ENCODE measurements around the gene HDAC4.
"Not testable (repeated sequence)": the region's sequence is repeated elsewhere in the genome, so short reads cannot be mapped to it uniquely, and the experiment has no call there.

The HDAC4 gene

DNA sequence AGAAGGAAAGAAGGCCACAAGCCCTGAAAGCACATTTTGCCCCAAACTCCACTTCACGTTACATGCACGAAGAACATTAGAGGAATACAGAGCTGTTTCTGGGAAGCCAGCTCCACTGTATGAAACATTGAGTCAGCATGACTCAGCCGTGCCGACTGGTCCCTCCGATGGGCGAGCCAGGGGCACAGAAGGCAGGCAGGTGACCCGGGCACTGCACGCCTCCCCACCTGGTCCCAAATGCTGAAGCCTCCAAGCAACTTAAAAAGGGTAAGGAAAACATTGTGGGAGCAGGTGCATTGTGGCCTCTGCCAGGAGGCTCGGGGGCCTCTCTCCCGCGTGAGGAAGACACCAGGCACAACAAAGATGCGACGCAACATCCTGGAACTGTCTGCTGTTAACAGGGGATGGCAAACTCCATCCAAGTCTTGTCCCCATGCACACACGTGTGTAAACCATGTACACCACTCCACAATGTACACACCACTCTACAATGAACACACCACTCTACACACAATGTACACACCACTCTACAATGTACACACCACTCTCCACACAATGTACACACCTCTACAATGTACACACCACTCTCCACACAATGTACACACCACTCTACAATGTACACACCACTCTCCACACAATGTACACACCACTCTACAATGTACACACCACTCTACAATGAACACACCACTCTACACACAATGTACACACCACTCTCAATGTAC, 120.4 kb downstream of the HDAC4 start:
- not testable (repeated sequence) for H3K9me3 ChIP-seq (ENCODE audit: control insufficient read depth, insufficient read depth, low read length); H3K36me3 ChIP-seq (ENCODE audit: insufficient read depth, low read length); H3K4me1 ChIP-seq (ENCODE audit: insufficient read depth, low read length); H3K9ac ChIP-seq (ENCODE audit: low read depth, low read length)

DNA sequence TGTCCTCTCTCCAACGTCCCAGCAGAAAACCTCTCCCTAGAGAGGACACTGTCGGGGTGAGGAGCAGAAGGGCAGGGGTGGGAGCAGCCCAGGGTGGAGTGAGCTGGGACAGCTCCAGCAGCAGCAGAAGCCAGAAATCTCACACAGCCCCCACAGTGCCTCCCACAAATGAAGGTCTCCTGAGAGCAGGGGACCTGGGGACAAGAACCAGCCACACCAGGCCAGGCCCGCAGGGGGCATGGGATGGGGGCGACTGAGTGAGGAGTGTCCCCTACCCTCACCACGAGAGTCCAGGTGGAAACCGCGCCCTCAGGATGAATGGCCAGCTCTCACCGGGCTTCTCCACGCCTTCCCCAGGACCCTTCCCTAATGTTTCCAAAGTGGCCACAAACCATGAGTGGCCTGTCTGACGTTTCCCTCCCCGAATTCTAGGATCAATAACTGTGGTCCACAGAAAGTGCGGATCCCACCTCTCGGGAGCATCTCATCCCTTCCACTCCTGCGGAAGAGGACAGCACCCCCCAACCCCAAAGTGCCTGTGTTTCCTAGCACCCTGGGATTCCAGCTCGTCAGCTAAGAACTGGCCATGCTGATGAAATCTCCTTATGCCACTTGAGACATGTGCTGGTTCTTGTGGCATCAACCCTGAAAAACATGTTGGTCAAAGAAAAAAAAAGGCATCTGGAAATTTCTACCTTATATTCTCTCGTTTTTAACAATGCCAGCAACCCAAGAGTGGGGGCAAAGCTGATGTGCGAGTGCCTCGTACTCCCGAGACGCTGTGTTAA, 121.1 kb downstream of the HDAC4 start:
- H3K4me1 ChIP-seq (ENCODE audit: insufficient read depth, low read length): peaks cover 3% of the 10 kb centered on the region; the same call in 1 of the 2 replicates
- H3K9me3 ChIP-seq (ENCODE audit: control insufficient read depth, insufficient read depth, low read length): no peaks in the 10 kb centered on the region
- no peak overlapping the region for H3K9ac ChIP-seq (ENCODE audit: low read depth, low read length)
- no peaks in the 10 kb centered on the region for H3K36me3 ChIP-seq (ENCODE audit: insufficient read depth, low read length)

DNA sequence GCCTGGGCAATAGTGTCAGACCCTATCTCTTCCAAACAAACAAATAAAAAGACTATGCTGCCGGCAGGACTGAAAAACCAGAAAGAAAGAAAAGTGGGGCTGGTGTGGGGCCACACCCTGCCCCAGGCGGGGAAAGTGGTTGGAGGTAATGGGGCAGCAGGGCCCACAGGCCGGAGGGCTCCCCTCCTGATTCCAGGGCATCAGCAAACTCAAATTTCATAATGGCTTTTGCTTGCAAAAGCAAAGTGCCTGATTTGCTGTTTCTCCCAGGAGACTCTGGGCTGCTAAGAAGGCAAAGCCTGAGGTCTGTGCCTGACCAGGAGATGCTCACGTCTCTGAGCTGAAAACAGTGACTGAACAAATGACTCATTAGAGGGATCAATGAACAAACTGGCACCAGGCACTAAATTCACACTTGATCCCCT, 121.9 kb downstream of the HDAC4 start:
- H3K9ac ChIP-seq (ENCODE audit: low read depth, low read length): no peak overlapping the region
- H3K9me3 ChIP-seq (ENCODE audit: control insufficient read depth, insufficient read depth, low read length): no peaks in the 10 kb centered on the region
- no peaks in the 10 kb centered on the region for H3K36me3 ChIP-seq (ENCODE audit: insufficient read depth, low read length)
- peaks cover 3% of the 10 kb centered on the region; the same call in 1 of the 2 replicates for H3K4me1 ChIP-seq (ENCODE audit: insufficient read depth, low read length)

DNA sequence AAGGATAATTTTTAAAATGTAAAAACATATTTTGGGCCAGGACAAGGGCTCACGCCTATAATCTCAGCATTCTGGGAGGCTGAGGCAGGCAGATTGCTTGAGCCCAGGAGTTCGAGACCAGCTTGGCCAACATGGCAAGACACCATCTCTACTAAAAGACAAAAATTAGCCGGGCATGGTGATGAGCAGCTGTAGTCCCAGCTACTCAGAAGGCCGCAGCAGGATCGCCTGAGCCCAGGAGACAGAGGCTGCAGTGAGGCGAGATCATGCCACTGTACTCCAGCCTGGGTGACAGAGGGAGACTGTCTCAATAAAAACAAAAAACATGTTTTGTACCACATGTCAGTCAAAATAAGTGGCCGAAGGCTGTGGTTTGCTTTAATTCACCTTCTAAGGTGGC, 122.5 kb downstream of the HDAC4 start:
- H3K9ac ChIP-seq (ENCODE audit: low read depth, low read length): no peak overlapping the region
- no peaks in the 10 kb centered on the region for H3K36me3 ChIP-seq (ENCODE audit: insufficient read depth, low read length)
- H3K4me1 ChIP-seq (ENCODE audit: insufficient read depth, low read length): peaks cover 3% of the 10 kb centered on the region; the same call in 1 of the 2 replicates
- no peaks in the 10 kb centered on the region for H3K9me3 ChIP-seq (ENCODE audit: control insufficient read depth, insufficient read depth, low read length)

GRCh38 chr2:239277401-239278085, 123.3 kb downstream of the HDAC4 start:
- Histone ChIP-seq H3K9ac (ENCODE audit: low read depth, low read length) (no peak overlapping the region), H3K36me3 (ENCODE audit: insufficient read depth, low read length) (no peaks in the 10 kb centered on the region), H3K9me3 (ENCODE audit: control insufficient read depth, insufficient read depth, low read length) (no peaks in the 10 kb centered on the region), H3K4me1 (ENCODE audit: insufficient read depth, low read length) (peaks cover 3% of the 10 kb centered on the region; the same call in 1 of the 2 replicates)

DNA sequence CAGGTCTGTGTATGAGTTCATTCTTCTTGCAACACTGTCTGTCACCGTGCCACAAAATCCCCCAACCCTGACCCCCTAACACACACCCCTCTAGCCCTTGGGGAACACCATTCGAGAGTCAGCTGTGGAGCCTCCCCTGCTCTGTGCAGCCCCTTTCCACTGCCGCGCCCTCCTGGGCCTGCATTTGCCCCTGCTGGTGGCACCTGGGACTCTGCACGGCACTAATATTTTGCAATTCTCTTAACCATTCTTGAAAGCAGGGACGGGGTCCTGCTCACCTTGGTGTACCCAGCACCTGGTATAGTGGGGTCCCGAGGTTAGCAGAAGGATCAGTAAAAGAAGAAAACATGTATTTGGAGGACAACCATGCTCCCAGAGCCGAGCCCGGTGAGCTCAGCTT, 124.0 kb downstream of the HDAC4 start:
- H3K9me3 ChIP-seq (ENCODE audit: control insufficient read depth, insufficient read depth, low read length): no peaks in the 10 kb centered on the region
- H3K4me1 ChIP-seq (ENCODE audit: insufficient read depth, low read length): peaks cover 3% of the 10 kb centered on the region; the same call in 1 of the 2 replicates
- H3K36me3 ChIP-seq (ENCODE audit: insufficient read depth, low read length): no peaks in the 10 kb centered on the region
- no peak overlapping the region for H3K9ac ChIP-seq (ENCODE audit: low read depth, low read length)

DNA sequence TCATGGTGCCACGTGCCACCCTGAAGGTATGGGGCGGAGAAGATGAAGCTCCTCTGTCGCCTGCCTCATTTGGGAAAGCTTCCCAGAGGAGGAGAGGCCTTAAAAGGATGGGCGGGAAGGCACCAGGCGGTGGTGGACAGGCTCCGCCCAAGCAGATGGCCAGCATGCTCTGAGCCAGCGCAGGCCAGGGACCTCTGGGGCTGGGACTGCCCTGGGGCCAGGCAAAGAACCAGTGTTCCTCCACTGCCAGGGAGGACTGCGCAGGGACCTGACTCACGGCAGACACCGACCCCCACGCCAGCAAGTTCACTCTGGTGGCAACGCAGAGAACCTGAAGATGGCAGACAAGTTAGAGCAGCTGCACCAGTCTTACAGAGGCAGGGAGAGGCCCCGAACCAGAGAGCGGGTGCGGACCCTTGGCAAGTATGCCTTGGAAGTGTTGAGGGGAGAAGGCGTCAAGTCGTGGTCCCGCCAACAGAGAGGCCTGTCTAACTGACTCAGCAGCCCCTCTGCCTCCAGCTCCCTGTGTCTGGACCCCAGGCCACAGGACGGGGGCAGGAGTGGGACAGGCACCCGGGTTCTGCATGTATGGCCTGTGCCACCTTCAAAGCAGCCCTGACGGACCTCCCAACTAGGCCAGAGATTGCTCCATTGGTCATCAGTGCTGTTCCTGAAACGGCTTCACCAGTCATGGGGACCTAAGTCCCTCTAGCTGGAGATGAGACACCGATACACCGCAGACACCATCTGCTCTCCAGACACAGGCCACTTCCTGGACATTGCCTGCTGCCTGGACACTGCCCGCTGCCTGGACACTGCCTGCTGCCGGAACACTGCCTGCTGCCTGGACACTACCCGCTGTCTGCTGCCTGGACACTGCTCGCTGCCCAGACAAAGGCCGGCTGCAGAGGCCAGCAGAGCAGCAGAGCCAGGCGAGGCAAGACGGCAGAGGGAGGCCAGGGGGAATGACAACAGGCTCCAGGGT, 124.7 kb downstream of the HDAC4 start:
- H3K9me3 ChIP-seq (ENCODE audit: control insufficient read depth, insufficient read depth, low read length): no peaks in the 10 kb centered on the region
- H3K4me1 ChIP-seq (ENCODE audit: insufficient read depth, low read length): peaks cover 3% of the 10 kb centered on the region; the same call in 1 of the 2 replicates
- H3K9ac ChIP-seq (ENCODE audit: low read depth, low read length): no peak overlapping the region
- H3K36me3 ChIP-seq (ENCODE audit: insufficient read depth, low read length): no peaks in the 10 kb centered on the region

GRCh38 chr2:239275044-239275685, 125.7 kb downstream of the HDAC4 start:
- no peak overlapping the region for H3K9ac ChIP-seq (ENCODE audit: low read depth, low read length)
- H3K4me1 ChIP-seq (ENCODE audit: insufficient read depth, low read length): peaks cover 2% of the 10 kb centered on the region; the same call in 1 of the 2 replicates
- no peaks in the 10 kb centered on the region for H3K36me3 ChIP-seq (ENCODE audit: insufficient read depth, low read length)
- no peaks in the 10 kb centered on the region for H3K9me3 ChIP-seq (ENCODE audit: control insufficient read depth, insufficient read depth, low read length)

- Histone ChIP-seq H3K9ac (ENCODE audit: low read depth, low read length) (no peak overlapping the region), H3K36me3 (ENCODE audit: insufficient read depth, low read length) (no peaks in the 10 kb centered on the region)
Observed at GRCh38 chr2:239274391-239275043, 126.3 kb downstream of the HDAC4 start.

DNA sequence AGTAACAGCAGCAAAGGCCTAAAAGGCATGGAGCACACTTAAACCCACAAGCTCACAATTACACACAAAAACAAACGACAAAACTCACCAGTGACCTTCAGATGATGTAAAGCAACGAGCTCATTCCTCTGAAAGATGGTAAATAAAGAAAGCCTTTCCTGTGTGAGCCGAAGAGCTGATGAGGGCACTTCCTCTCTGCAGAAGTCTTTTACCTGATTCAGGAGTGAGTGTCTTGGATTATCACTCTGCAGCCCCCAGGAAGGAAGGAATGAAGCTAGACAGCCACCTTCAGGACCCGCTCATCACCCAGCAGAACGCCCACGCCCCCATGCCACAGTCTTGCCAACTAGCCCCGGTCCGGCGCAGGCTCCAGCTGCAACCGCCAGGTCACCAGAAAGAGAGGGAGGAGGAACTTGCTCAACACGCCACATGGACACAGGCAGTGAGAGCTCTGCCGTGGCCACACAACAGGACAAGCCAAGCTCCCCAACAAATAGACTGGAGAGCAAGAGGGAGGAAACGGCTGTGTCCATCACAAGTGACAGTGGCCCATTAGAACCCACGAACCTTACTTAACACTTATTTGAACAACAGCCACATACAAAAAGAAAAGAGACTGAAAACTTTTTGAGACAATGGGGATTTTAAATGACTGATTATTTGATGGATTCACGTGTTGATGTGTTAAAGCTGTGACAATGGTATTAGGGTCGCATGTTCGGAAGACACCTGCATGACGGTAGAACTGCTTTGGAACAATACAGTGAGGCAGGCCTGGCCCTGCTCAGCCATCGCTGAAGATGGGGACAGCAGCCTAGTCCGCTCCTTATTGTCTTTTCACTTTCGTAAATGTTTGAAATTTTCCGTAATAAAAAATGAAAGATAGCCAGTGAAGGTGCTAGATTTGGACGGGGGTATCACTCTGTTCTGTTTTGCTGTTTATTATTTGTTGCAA, 127.3 kb downstream of the HDAC4 start:
- H3K36me3 ChIP-seq (ENCODE audit: insufficient read depth, low read length): no peaks in the 10 kb centered on the region
- no peaks in the 10 kb centered on the region; the same call in 1 of the 2 replicates for H3K4me1 ChIP-seq (ENCODE audit: insufficient read depth, low read length)
- H3K9me3 ChIP-seq (ENCODE audit: control insufficient read depth, insufficient read depth, low read length): no peaks in the 10 kb centered on the region
- no peak overlapping the region for H3K9ac ChIP-seq (ENCODE audit: low read depth, low read length)

More at GRCh38 chr2:239274391-239275043, 126.3 kb downstream of the HDAC4 start:
- no peaks in the 10 kb centered on the region; the same call in 1 of the 2 replicates for H3K4me1 ChIP-seq (ENCODE audit: insufficient read depth, low read length)
- H3K9me3 ChIP-seq (ENCODE audit: control insufficient read depth, insufficient read depth, low read length): no peaks in the 10 kb centered on the region

GRCh38 chr2:239272626-239273025, 128.2 kb downstream of the HDAC4 start:
- no peaks in the 10 kb centered on the region for H3K9me3 ChIP-seq (ENCODE audit: control insufficient read depth, insufficient read depth, low read length)
- H3K4me1 ChIP-seq (ENCODE audit: insufficient read depth, low read length): no peaks in the 10 kb centered on the region; the same call in 1 of the 2 replicates
- no peaks in the 10 kb centered on the region for H3K36me3 ChIP-seq (ENCODE audit: insufficient read depth, low read length)
- H3K9ac ChIP-seq (ENCODE audit: low read depth, low read length): no peak overlapping the region

DNA sequence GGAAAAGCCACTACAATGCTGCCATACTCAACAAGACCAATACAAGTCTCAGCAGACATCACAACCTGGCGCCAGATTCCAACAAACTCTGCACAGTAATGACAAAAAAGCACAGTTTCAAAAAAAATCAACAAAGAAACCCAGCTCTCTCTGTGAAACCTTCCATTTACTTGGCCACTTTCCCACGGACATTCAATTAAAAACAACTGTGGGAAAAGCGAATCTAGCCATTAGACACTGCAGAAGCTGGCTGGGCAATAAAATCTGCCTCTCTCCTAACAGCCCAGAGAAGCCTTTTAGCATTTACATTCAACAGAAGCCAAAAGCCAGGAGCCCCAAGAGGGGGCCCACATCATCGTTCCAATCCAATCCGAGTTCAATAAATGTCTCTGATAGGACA, 128.9 kb downstream of the HDAC4 start:
- H3K4me1 ChIP-seq (ENCODE audit: insufficient read depth, low read length): no peaks in the 10 kb centered on the region; the same call in 1 of the 2 replicates
- no peaks in the 10 kb centered on the region for H3K9me3 ChIP-seq (ENCODE audit: control insufficient read depth, insufficient read depth, low read length)
- H3K9ac ChIP-seq (ENCODE audit: low read depth, low read length): no peak overlapping the region
- H3K36me3 ChIP-seq (ENCODE audit: insufficient read depth, low read length): no peaks in the 10 kb centered on the region
